Heart left ventricle (tissue), 13 donors: ENCODE data around the gene RPL37A.

Experiments used
- CTCF ChIP-seq, 12 donors: fragments of 200-600 bp; sonication (generic) in 4 of 12; IDR thresholded peaks; one replicate each; pipeline versions ENCODE4 v1.5.0 to v1.8.0; 2018 to 2022; ENCODE audit warnings: antibody characterized with exemption in 12 of 12, mild to moderate bottlenecking in 5 of 12
- POLR2A ChIP-seq, 2 donors: fragments of 450-650 bp; IDR thresholded peaks; one replicate each; pipeline ENCODE4 v1.6.1; 2017; ENCODE audit warnings: antibody characterized with exemption in 2 of 2, mild to moderate bottlenecking in 2 of 2, moderate library complexity in 2 of 2
- donor health status: ischemic (EF 13 %, LVEDD 7.1; RV severe dilation, severe dysfunction).
- donor health status: DM: no; HTN: yes; CAD: no.
- donor health status: DM: no; HTN: no; CAD: no.
- donor health status: ischemic (EF 25% LVEDD 6.9; RV normal size, moderate dysfunction).
- donor health status: ischemic (EF 25% LVEDD 5.7; RV mildly dilated, moderate dysfunction).
- donor health status: ischemic (EF 35%, LVEDD 5.7; RV mildly dilated, moderate dysfunction).
- donor health status: nonischemic (EF 11% LVEDD 7.7; RV severe dilation, severe dysfunction).
- donor health status: DM: yes; HTN: yes; CAD: no.
- donor health status: PGD.
- donor health status: ischemic (EF 29% LVEDD 5.4; RV normal size, mild dysfunction).
- donor health status: nonischemic (EF 23%, LVEDD 6.1; RV moderate dilation, normal function).

- TF ChIP-seq POLR2A (IDR thresholded peaks at IDR 0.05) = no peak
- TF ChIP-seq CTCF (IDR thresholded peaks at IDR 0.05) = no peak
These were observed 8.6 kb upstream of the RPL37A start for GRCh38 chr2:216490061-216490460.
